ENCODE results near the gene CD99.
A peak's percentile ranks its signal among the peaks of the same experiment; 100 is the strongest.

Gene CD99

GRCh38 chrX:2709556-2709955 lies 18.5 kb downstream of the CD99 start:
- in situ Hi-C loops (cut with HindIII; ENCODE audit: low sequenced_read_pairs), result no loop called here
- DNase-seq (ENCODE audit: low read depth, low spot score), result no peak
- no peak overlapping the region for H3K4me3 ChIP-seq (ENCODE audit: low read depth, low read length)
- TF ChIP-seq CTCF (IDR thresholded peaks at IDR 0.05; ENCODE audit: low read depth, low read length), result no peak

- H3K4me3 ChIP-seq (ENCODE audit: low read depth, low read length), result peak overlapping the region; percentile 18
- DNase-seq (ENCODE audit: low read depth, low spot score), result peak; percentile 88
- TF ChIP-seq CTCF (IDR thresholded peaks at IDR 0.05; ENCODE audit: low read depth, low read length), result no peak
- in situ Hi-C loops (cut with HindIII; ENCODE audit: low sequenced_read_pairs), result no loop called here
Measured at GRCh38 chrX:2710041-2710840, 19.1 kb downstream of the CD99 start.

GRCh38 chrX:2711441-2711840 lies 20.3 kb downstream of the CD99 start:
- no peak for DNase-seq (ENCODE audit: low read depth, low spot score)
- in situ Hi-C loops (cut with HindIII; ENCODE audit: low sequenced_read_pairs), result no loop called here
- no peak for TF ChIP-seq CTCF (IDR thresholded peaks at IDR 0.05; ENCODE audit: low read depth, low read length)
- H3K4me3 ChIP-seq (ENCODE audit: low read depth, low read length), result no peak overlapping the region

- no peak for TF ChIP-seq CTCF (IDR thresholded peaks at IDR 0.05; ENCODE audit: low read depth, low read length)
- in situ Hi-C loops (cut with HindIII; ENCODE audit: low sequenced_read_pairs), result no loop called here
- no peak for DNase-seq (ENCODE audit: low read depth, low spot score)
- H3K4me3 ChIP-seq (ENCODE audit: low read depth, low read length), result no peak overlapping the region
Measured at GRCh38 chrX:2712428-2712827, 21.3 kb downstream of the CD99 start.

GRCh38 chrX:2712890-2713840 lies 22.1 kb downstream of the CD99 start:
- in situ Hi-C loops (cut with HindIII; ENCODE audit: low sequenced_read_pairs), result no loop called here
- no peak for DNase-seq (ENCODE audit: low read depth, low spot score)
- TF ChIP-seq CTCF (IDR thresholded peaks at IDR 0.05; ENCODE audit: low read depth, low read length), result no peak
- H3K4me3 ChIP-seq (ENCODE audit: low read depth, low read length), result no peak overlapping the region

GRCh38 chrX:2714551-2714950 lies 23.5 kb downstream of the CD99 start:
- H3K4me3 ChIP-seq (ENCODE audit: low read depth, low read length), result no peak overlapping the region
- in situ Hi-C loops (cut with HindIII; ENCODE audit: low sequenced_read_pairs), result no loop called here
- DNase-seq (ENCODE audit: low read depth, low spot score), result no peak
- TF ChIP-seq CTCF (IDR thresholded peaks at IDR 0.05; ENCODE audit: low read depth, low read length), result no peak

All from astrocyte of the spinal cord (primary cell).